SK-N-SH (cell line): ENCODE data around the gene P2RX4. TPM values are rescaled to one million over a fixed set of nuclear protein-coding genes. Genes with fewer than 3 reads are reported as not detected.

Experiments used
- CTCF ChIA-PET: fragments of 300-600, 350-600 bp; formaldehyde crosslinking; extraction: SDS; loops from one replicate; lab custom pipeline; 2021; lab: Yijun Ruan, JAX
- POLR2A ChIA-PET: fragments of 350-600 bp; sonication (Branson Sonifier 250); formaldehyde crosslinking; extraction: SDS; loops from one replicate; lab custom pipeline; 2020; ENCODE audit warnings: antibody characterized with exemption, inconsistent platforms; lab: Yijun Ruan, JAX
- DNase-seq: peaks from one replicate; pipeline ENCODE4 v3.0.0; 2012
- H2AFZ ChIP-seq: fragments of 200-600 bp; sonication (generic); 2 replicates; pipeline ENCODE4 v1.8.1; 2016; ENCODE audit warnings: antibody characterized with exemption, mild to moderate bottlenecking, low read depth
- H3F3A ChIP-seq: fragments of 200-600 bp; sonication (generic); replicated peaks from 2 replicates; pipeline ENCODE3; 2016; ENCODE audit warnings: antibody characterized with exemption, mild to moderate bottlenecking; ENCODE audit not compliant: insufficient read depth
- H3K27ac ChIP-seq, 2 experiments: fragments of 200-500 bp in 1 of 2; fragments of 200-600 bp in 1 of 2; sonication (Bioruptor generic) in 1 of 2; sonication (generic), shearing (Covaris generic) in 1 of 2; 2 replicates each; pipeline versions ENCODE4 v1.5.1 to v1.6.1; 2014 to 2016; ENCODE audit warnings: low read depth in 2 of 2, inconsistent platforms in 1 of 2, low read length in 1 of 2, mild to moderate bottlenecking in 1 of 2, mixed read lengths in 1 of 2
- H3K27me3 ChIP-seq: fragments of 200-600 bp; sonication (generic), shearing (Covaris generic); 2 replicates; pipeline ENCODE4 v1.6.1; 2016; ENCODE audit warnings: mixed run types; ENCODE audit not compliant: insufficient read depth
- H3K36me3 ChIP-seq, 2 experiments: fragments of 200-500 bp in 1 of 2; fragments of 200-600 bp in 1 of 2; sonication (Bioruptor generic) in 1 of 2; sonication (generic) in 1 of 2; replicated peaks in 1 of 2; 2 replicates each; pipeline versions ENCODE3 to v1.5.1; 2014 to 2016; ENCODE audit warnings: low read length in 1 of 2, mild to moderate bottlenecking in 1 of 2; ENCODE audit not compliant: insufficient read depth in 2 of 2, control insufficient read depth in 1 of 2
- H3K4me1 ChIP-seq, 2 experiments: fragments of 200-500 bp in 1 of 2; fragments of 200-600 bp in 1 of 2; sonication (Bioruptor generic) in 1 of 2; sonication (generic), shearing (Covaris generic) in 1 of 2; 2 replicates each; pipeline versions ENCODE4 v1.5.1 to v1.6.1; 2014 to 2016; ENCODE audit warnings: low read depth in 1 of 2, low read length in 1 of 2, mixed run types in 1 of 2; ENCODE audit not compliant: insufficient read depth in 2 of 2, control insufficient read depth in 1 of 2
- H3K4me2 ChIP-seq: fragments of 200-600 bp; sonication (generic), shearing (Covaris generic); 2 replicates; pipeline ENCODE4 v1.6.1; 2017; ENCODE audit warnings: mixed run types
- H3K4me3 ChIP-seq, 2 experiments: fragments of 200-500 bp in 1 of 2; fragments of 200-600 bp in 1 of 2; sonication (Bioruptor generic) in 1 of 2; sonication (generic), shearing (Covaris generic) in 1 of 2; 2 replicates each; pipeline versions ENCODE4 v1.5.1 to v1.8.1; 2014 to 2016; ENCODE audit warnings: low read depth in 2 of 2, inconsistent platforms in 1 of 2, low read length in 1 of 2, mild to moderate bottlenecking in 1 of 2, mixed read lengths in 1 of 2, moderate library complexity in 1 of 2
- H3K79me2 ChIP-seq: fragments of 200-600 bp; sonication (generic); 2 replicates; pipeline ENCODE4 v1.8.1; 2017; ENCODE audit warnings: mild to moderate bottlenecking; ENCODE audit not compliant: insufficient read depth
- H3K9ac ChIP-seq: fragments of 200-600 bp; sonication (generic); 2 replicates; pipeline ENCODE4 v1.6.1; 2017; ENCODE audit warnings: mixed run types
- H3K9me2 ChIP-seq: fragments of 200-600 bp; sonication (generic); 2 replicates; pipeline ENCODE4 v1.6.1; 2017; ENCODE audit warnings: mixed run types
- H3K9me3 ChIP-seq: fragments of 200-600 bp; sonication (generic); 2 replicates; pipeline ENCODE4 v1.6.1; 2017; ENCODE audit warnings: mixed run types, mild to moderate bottlenecking, moderate library complexity
- H4K20me1 ChIP-seq: fragments of 200-600 bp; sonication (generic); 2 replicates; pipeline ENCODE4 v1.6.1; 2017; ENCODE audit warnings: mild to moderate bottlenecking, mixed run types; ENCODE audit not compliant: insufficient read depth
- CHD2 ChIP-seq: fragments of 150-350 bp; IDR thresholded peaks from 2 replicates; pipeline ENCODE4 v1.6.1; 2018; ENCODE audit warnings: low read length; ENCODE audit not compliant: partially characterized antibody
- EP300 ChIP-seq, 2 experiments: IDR thresholded peaks; 2 replicates each; pipeline versions ENCODE4 v1.4.0 to v1.6.1; 2012; ENCODE audit warnings: borderline replicate concordance in 1 of 2, low read depth in 1 of 2, low read length in 1 of 2
- FOSL2 ChIP-seq: IDR thresholded peaks from 2 replicates; pipeline ENCODE4 v1.4.0; 2012; ENCODE audit warnings: low read depth, mild to moderate bottlenecking, moderate library complexity, borderline replicate concordance
- FOXM1 ChIP-seq: IDR thresholded peaks from 2 replicates; pipeline ENCODE4 v1.4.0; 2012; ENCODE audit warnings: low read depth, mild to moderate bottlenecking
- IRF3 ChIP-seq: fragments of 150-350 bp; IDR thresholded peaks from 2 replicates; pipeline ENCODE4 v1.6.1; 2016; ENCODE audit warnings: mild to moderate bottlenecking, low read depth, low read length
- MAX ChIP-seq: IDR thresholded peaks from 2 replicates; pipeline ENCODE4 v1.4.0; 2012; ENCODE audit warnings: low read depth
- MEF2A ChIP-seq: IDR thresholded peaks from 2 replicates; pipeline ENCODE4 v1.4.0; 2012; ENCODE audit warnings: low read depth, borderline replicate concordance
- MXI1 ChIP-seq: IDR thresholded peaks from 2 replicates; pipeline ENCODE4 v1.6.1; 2012; ENCODE audit warnings: mild to moderate bottlenecking, low read depth, low read length, improper control_type of control experiment
- PBX3 ChIP-seq: IDR thresholded peaks from 2 replicates; pipeline ENCODE4; 2012
- POLR2AphosphoS5 ChIP-seq: IDR thresholded peaks from 2 replicates; pipeline ENCODE4 v1.6.1; 2012; ENCODE audit warnings: low read depth, low read length
- REST ChIP-seq: IDR thresholded peaks from 2 replicates; pipeline ENCODE4 v1.6.1; 2012; ENCODE audit warnings: mild to moderate bottlenecking, low read depth, low read length, moderate library complexity
- RFX5 ChIP-seq: IDR thresholded peaks from 2 replicates; pipeline ENCODE4 v1.6.1; 2012; ENCODE audit warnings: mild to moderate bottlenecking, improper control_type of control experiment, low read length
- RXRA ChIP-seq: IDR thresholded peaks from 2 replicates; pipeline ENCODE4 v1.4.0; 2012; ENCODE audit warnings: low read depth, mild to moderate bottlenecking, borderline replicate concordance
- SIN3A ChIP-seq: IDR thresholded peaks from 2 replicates; pipeline ENCODE4 v1.6.1; 2012; ENCODE audit warnings: low read depth, mild to moderate bottlenecking, low read length, moderate library complexity, borderline replicate concordance
- SMC3 ChIP-seq: IDR thresholded peaks from 2 replicates; pipeline ENCODE4 v1.6.1; 2012; ENCODE audit warnings: low read depth, low read length, improper control_type of control experiment
- TCF12 ChIP-seq: IDR thresholded peaks from 2 replicates; pipeline ENCODE4 v1.4.0; 2012
- TEAD4 ChIP-seq: IDR thresholded peaks from 2 replicates; pipeline ENCODE4 v1.4.0; 2012; ENCODE audit warnings: mild to moderate bottlenecking, borderline replicate concordance; ENCODE audit not compliant: insufficient read depth
- YY1 ChIP-seq: IDR thresholded peaks from 2 replicates; pipeline ENCODE4 v1.4.0; 2012; ENCODE audit warnings: low read depth, mild to moderate bottlenecking
- WGBS: methylation state at CpG from one replicate; pipeline ENCODE4 v1.1.6; 2017; ENCODE audit warnings: low lambda C conversion rate; 5-methylcytosine and 5-hydroxymethylcytosine counted together
- polyA plus RNA-seq, 3 experiments: library from polyadenylated mRNA; depleted of rRNA; stranded (reverse); fragments of >200 nt; gene quantifications; 2 replicates each; pipeline ENCODE4 v1.2.3, GENCODE V29; 2012

P2RX4 gene
- polyA plus RNA-seq, 1 of the 3 experiments (the other 2 are of a cell fraction), result 32.2 TPM

GRCh38 chr12:121181181-121181580, 28.7 kb upstream of the P2RX4 start:
- H3K9me3 ChIP-seq, result no peaks in the 10 kb centered on the region
- H4K20me1 ChIP-seq, result no peaks in the 10 kb centered on the region
- no peak overlapping the region for H2AFZ ChIP-seq
- H3K36me3 ChIP-seq, result no peaks in the 10 kb centered on the region
- 52% methylated on average over 3 of the region's 3 CpGs for WGBS
- no peaks in the 10 kb centered on the region for H3K9me2 ChIP-seq
- H3K9ac ChIP-seq, result no peak overlapping the region
- TF ChIP-seq FOSL2, result peak; percentile 31; the same call in 1 of the 2 replicates
- no peak for TF ChIP-seq RFX5
- no peak for TF ChIP-seq TEAD4
- TF ChIP-seq PBX3, result peak; percentile 31
- no peak for TF ChIP-seq CHD2
- no peak for TF ChIP-seq FOXM1
- no peak for TF ChIP-seq MEF2A
- TF ChIP-seq TCF12, result peak; percentile 62
- TF ChIP-seq IRF3, result no peak
- no peak for TF ChIP-seq EP300 (IDR thresholded peaks at IDR 0.05; ENCODE audit: borderline replicate concordance in 1 of 2, low read depth in 1 of 2, low read length in 1 of 2)
- TF ChIP-seq, all 33 proteins: peak for 3
- CTCF ChIA-PET, result no interaction called here
- no peaks in the 10 kb centered on the region for H3K27me3 ChIP-seq
- H3K27ac ChIP-seq, result no peak overlapping the region
- no peaks in the 10 kb centered on the region; a peak in 1 of 4 replicates for H3K4me1 ChIP-seq
- POLR2A ChIA-PET, result no interaction called here
- DNase-seq, result no peak
- H3K79me2 ChIP-seq, result no peaks in the 10 kb centered on the region
- no peaks in the 10 kb centered on the region for H3F3A ChIP-seq
- H3K4me3 ChIP-seq, result no peak overlapping the region
- no peak overlapping the region for H3K4me2 ChIP-seq

- no peak for DNase-seq
- TF ChIP-seq EP300 (IDR thresholded peaks at IDR 0.05; ENCODE audit: borderline replicate concordance in 1 of 2, low read depth in 1 of 2, low read length in 1 of 2) (no peak), YY1 (no peak), IRF3 (no peak), REST (no peak), TCF12 (no peak), SIN3A (no peak), SMC3 (no peak), MXI1 (no peak), RFX5 (no peak), RXRA (no peak), MEF2A (no peak), POLR2AphosphoS5 (no peak), MAX (no peak)
- H3K4me1 ChIP-seq, result no peaks in the 10 kb centered on the region; a peak in 1 of 4 replicates
- no peaks in the 10 kb centered on the region for H3K36me3 ChIP-seq
- H3K79me2 ChIP-seq, result no peaks in the 10 kb centered on the region
- WGBS, result 90% methylated on average over 3 of the region's 3 CpGs
- no peaks in the 10 kb centered on the region for H3K9me3 ChIP-seq
- H3K9me2 ChIP-seq, result no peaks in the 10 kb centered on the region
- no peaks in the 10 kb centered on the region for H3F3A ChIP-seq
- no peak overlapping the region for H3K4me3 ChIP-seq
- POLR2A ChIA-PET, result no interaction called here
- no peaks in the 10 kb centered on the region for H3K27me3 ChIP-seq
- no peak overlapping the region for H3K4me2 ChIP-seq
- no peaks in the 10 kb centered on the region for H4K20me1 ChIP-seq
- H3K9ac ChIP-seq, result no peak overlapping the region
- H2AFZ ChIP-seq, result no peak overlapping the region
- no peak overlapping the region for H3K27ac ChIP-seq
- CTCF ChIA-PET, result interaction anchor here (0.6 kb wide), 1 partner anchor 14 kb away, joined by 3 read pairs; no protein-coding TSS in a partner anchor
These were observed 27.6 kb upstream of the P2RX4 start for GRCh38 chr12:121182222-121182893.
